ENCODE results near the gene EFCAB10.

DNA sequence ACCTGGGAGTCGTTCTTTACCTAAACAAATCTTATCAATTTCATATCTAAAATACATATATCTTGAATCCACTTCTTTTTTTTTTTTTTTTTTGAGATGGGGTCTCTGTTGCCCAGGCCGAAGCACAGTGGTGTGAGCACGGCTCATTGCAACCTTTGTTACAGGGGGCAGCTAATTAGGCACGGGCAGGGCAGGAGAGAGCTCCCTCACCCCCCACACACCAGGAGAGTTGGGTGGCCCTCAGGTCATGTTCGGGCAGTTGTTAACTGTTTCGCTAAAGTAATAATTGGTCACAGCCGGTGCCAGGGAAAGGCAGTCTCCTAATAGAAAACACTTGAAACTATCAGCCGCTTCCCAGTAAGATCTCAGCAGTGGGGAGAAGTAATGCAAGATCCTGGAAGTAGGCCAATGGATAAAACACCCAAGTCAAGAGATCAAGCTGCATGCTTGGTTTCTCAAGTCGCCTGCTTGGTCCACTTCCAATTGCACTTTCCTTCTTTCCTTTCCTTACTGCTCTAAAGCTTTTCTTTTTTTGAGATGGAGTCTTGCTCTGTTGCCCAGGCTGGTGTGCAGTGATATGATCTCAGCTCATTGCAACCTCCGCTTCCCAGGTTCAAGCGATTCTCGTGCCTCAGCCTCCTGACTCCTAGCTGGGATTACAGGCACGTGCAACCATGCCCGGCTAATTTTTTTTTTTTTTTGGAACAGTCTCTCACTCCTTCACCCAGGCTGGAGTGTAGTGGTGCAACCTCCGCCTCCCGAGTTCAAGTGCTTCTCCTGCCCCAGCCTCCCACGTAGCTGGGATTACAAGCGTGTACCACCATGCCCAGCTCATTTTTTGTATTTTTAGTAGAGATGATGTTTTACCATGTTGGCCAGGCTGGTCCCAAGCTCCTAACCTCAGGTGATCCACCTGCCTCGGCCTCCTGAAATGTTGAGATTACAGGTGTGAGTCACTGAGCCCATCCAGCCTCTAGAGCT, 21.3 kb upstream of the EFCAB10 start:
- TF ChIP-seq, protein P1, sequence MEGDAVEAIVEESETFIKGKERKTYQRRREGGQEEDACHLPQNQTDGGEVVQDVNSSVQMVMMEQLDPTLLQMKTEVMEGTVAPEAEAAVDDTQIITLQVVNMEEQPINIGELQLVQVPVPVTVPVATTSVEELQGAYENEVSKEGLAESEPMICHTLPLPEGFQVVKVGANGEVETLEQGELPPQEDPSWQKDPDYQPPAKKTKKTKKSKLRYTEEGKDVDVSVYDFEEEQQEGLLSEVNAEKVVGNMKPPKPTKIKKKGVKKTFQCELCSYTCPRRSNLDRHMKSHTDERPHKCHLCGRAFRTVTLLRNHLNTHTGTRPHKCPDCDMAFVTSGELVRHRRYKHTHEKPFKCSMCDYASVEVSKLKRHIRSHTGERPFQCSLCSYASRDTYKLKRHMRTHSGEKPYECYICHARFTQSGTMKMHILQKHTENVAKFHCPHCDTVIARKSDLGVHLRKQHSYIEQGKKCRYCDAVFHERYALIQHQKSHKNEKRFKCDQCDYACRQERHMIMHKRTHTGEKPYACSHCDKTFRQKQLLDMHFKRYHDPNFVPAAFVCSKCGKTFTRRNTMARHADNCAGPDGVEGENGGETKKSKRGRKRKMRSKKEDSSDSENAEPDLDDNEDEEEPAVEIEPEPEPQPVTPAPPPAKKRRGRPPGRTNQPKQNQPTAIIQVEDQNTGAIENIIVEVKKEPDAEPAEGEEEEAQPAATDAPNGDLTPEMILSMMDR (conservative IDR thresholded peaks at IDR 0.05), result no peak
- TF ChIP-seq EZH2 (IDR thresholded peaks at IDR 0.05; ENCODE audit: low read depth), result no peak

Data from PC-9 (cell line).